DOHH2 (cell line): ENCODE data around the gene SCUBE1.

Source experiments
- EZH2phosphoT487 ChIP-seq: fragments of 200-600 bp; sonication (generic); IDR thresholded peaks from 2 replicates; pipeline ENCODE4 v1.6.1; 2017; ENCODE audit warnings: borderline replicate concordance, mild to moderate bottlenecking, antibody characterized with exemption, low read length, moderate library complexity, mixed read lengths
- TF ChIP-seq, protein P1 (sequence below): fragments of 200-600 bp; sonication (generic); IDR thresholded peaks from one replicate; pipeline ENCODE4 v1.5.1; 2014; ENCODE audit warnings: antibody characterized with exemption, mild to moderate bottlenecking, low read depth, low read length; ENCODE audit not compliant: poor library complexity, severe bottlenecking

DNA sequence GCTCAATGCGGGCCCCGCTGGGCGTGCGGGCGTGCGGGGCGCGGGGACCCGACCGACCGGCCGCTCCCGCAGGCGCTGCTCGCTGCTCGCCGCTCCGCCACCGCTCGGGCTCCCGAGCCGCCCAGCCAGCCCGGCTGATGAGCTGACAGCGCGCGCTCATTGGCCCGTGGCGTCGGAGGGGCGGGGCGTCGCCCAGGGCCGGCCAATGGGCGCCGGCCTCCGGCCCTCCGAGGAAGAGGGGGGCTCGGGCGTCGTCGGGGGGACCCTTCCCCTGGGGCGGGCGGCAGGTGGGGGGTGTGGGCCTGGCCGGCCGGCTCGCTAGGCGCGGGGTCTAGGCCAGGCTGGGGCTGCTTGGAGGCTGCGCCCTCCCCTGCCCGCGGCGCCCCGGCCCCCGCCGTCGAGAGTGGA is at the start of gene SCUBE1:
- TF ChIP-seq, protein P1, sequence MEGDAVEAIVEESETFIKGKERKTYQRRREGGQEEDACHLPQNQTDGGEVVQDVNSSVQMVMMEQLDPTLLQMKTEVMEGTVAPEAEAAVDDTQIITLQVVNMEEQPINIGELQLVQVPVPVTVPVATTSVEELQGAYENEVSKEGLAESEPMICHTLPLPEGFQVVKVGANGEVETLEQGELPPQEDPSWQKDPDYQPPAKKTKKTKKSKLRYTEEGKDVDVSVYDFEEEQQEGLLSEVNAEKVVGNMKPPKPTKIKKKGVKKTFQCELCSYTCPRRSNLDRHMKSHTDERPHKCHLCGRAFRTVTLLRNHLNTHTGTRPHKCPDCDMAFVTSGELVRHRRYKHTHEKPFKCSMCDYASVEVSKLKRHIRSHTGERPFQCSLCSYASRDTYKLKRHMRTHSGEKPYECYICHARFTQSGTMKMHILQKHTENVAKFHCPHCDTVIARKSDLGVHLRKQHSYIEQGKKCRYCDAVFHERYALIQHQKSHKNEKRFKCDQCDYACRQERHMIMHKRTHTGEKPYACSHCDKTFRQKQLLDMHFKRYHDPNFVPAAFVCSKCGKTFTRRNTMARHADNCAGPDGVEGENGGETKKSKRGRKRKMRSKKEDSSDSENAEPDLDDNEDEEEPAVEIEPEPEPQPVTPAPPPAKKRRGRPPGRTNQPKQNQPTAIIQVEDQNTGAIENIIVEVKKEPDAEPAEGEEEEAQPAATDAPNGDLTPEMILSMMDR: no peak
- no peak for TF ChIP-seq EZH2phosphoT487
